Panc1 (cell line): Measurements from ENCODE around the gene PLAC8. TPM values are rescaled to one million over a fixed set of nuclear protein-coding genes. Genes with fewer than 3 reads are reported as not detected.
"Not testable (repeated sequence)": the region's sequence is repeated elsewhere in the genome, so short reads cannot be mapped to it uniquely, and the experiment has no call there.

Source experiments
- ATAC-seq: fragments of 200-7000 bp; cut with Tn5 transposase; 2 replicates; pipeline ENCODE4 v1.9.1; 2020; ENCODE audit warnings: mild to moderate bottlenecking, moderate library complexity
- BruUV-seq: library from RNA; stranded (reverse); fragments of 400-500 nt; replicated peaks from 2 replicates; lab custom pipeline; 2021; lab: Mats Ljungman, UMichigan
- CTCF ChIA-PET: fragments of 300-600 bp; sonication (Branson Sonifier 250); formaldehyde crosslinking; loops from one replicate; lab custom pipeline; 2022; ENCODE audit warnings: antibody characterized with exemption; lab: Charles Lee
- POLR2A ChIA-PET: fragments of 300-600 bp; sonication (Branson Sonifier 250); formaldehyde crosslinking; loops from one replicate; lab custom pipeline; 2022; ENCODE audit warnings: antibody characterized with exemption; lab: Charles Lee
- DNase-seq: peaks from one replicate; pipeline ENCODE4 v3.0.0-alpha.2; 2010; ENCODE audit warnings: low read depth, low spot score
- H3K27ac ChIP-seq: 2 replicates; pipeline ENCODE4 v1.5.1; 2011; ENCODE audit warnings: mild to moderate bottlenecking, low read length, inconsistent platforms
- H3K27me3 ChIP-seq: fragments of 200-500 bp; sonication (Bioruptor generic); 2 replicates; pipeline ENCODE4 v1.6.0; 2014; ENCODE audit warnings: low read length, inconsistent platforms; ENCODE audit not compliant: control insufficient read depth, insufficient read depth
- H3K36me3 ChIP-seq: fragments of 200-500 bp; sonication (Bioruptor generic); 2 replicates; pipeline ENCODE4 v1.5.1; 2014; ENCODE audit warnings: inconsistent platforms, mild to moderate bottlenecking, low read length, moderate library complexity; ENCODE audit not compliant: control insufficient read depth, insufficient read depth
- H3K4me1 ChIP-seq: 2 replicates; pipeline ENCODE4 v1.5.1; 2011; ENCODE audit warnings: inconsistent platforms, mild to moderate bottlenecking, low read length, moderate library complexity; ENCODE audit not compliant: control insufficient read depth, insufficient read depth
- H3K4me3 ChIP-seq, 2 experiments: 2 replicates each; pipeline ENCODE4 v1.5.1; 2011 to 2012; ENCODE audit warnings: low read depth in 2 of 2, low read length in 2 of 2, mild to moderate bottlenecking in 2 of 2, inconsistent platforms in 1 of 2, moderate library complexity in 1 of 2
- H3K9me3 ChIP-seq: fragments of 200-500 bp; sonication (Bioruptor generic); 2 replicates; pipeline ENCODE4 v1.5.1; 2014; ENCODE audit warnings: low read depth, mild to moderate bottlenecking, inconsistent platforms, low read length, moderate library complexity; ENCODE audit not compliant: control insufficient read depth, insufficient read depth
- POLR2AphosphoS5 ChIP-seq: IDR thresholded peaks from 2 replicates; pipeline ENCODE4 v1.6.1; 2012; ENCODE audit warnings: mild to moderate bottlenecking, low read depth, low read length, moderate library complexity
- SIN3A ChIP-seq: IDR thresholded peaks from 2 replicates; pipeline ENCODE4 v1.6.1; 2012; ENCODE audit warnings: low read depth, mild to moderate bottlenecking, low read length, moderate library complexity, borderline replicate concordance; ENCODE audit not compliant: insufficient read depth
- TCF7L2 ChIP-seq: IDR thresholded peaks from 2 replicates; pipeline ENCODE4 v1.6.1; 2011; ENCODE audit warnings: mild to moderate bottlenecking, low read depth, low read length, inconsistent platforms
- in situ Hi-C: cut with HindIII; loops from 2 replicates; pipeline ENCODE4 v1.10.0; 2016; ENCODE audit warnings: low sequenced_read_pairs, low pct_unique_long_range_greater_than_20kb
- intact Hi-C: fragments of 100-400 bp; cut with micrococcal nuclease; formaldehyde crosslinking; loops from one replicate; pipeline ENCODE4 v1.10.0; 2022; ENCODE audit not compliant: unreplicated experiment
- total RNA-seq: library from RNA; stranded (reverse); gene quantifications from one replicate; pipeline ENCODE4 v1.2.1, GENCODE V29; 2021; ENCODE audit not compliant: unreplicated experiment
- TF ChIP-seq, protein P1 (sequence below), 2 experiments: IDR thresholded peaks; 2 replicates each; pipeline ENCODE4 v1.6.1; 2011 to 2012; ENCODE audit warnings: low read depth in 2 of 2, control low read depth in 1 of 2, low read length in 1 of 2, mild to moderate bottlenecking in 1 of 2, moderate library complexity in 1 of 2; ENCODE audit not compliant: insufficient read depth in 1 of 2
- TF ChIP-seq, protein P2 (sequence below): fragments of 450-650 bp; IDR thresholded peaks from 2 replicates; pipeline ENCODE4 v1.5.1; 2017; ENCODE audit warnings: mild to moderate bottlenecking

The PLAC8 gene
- total RNA-seq, 1 experiment from 2014 or later = 154 TPM

DNA sequence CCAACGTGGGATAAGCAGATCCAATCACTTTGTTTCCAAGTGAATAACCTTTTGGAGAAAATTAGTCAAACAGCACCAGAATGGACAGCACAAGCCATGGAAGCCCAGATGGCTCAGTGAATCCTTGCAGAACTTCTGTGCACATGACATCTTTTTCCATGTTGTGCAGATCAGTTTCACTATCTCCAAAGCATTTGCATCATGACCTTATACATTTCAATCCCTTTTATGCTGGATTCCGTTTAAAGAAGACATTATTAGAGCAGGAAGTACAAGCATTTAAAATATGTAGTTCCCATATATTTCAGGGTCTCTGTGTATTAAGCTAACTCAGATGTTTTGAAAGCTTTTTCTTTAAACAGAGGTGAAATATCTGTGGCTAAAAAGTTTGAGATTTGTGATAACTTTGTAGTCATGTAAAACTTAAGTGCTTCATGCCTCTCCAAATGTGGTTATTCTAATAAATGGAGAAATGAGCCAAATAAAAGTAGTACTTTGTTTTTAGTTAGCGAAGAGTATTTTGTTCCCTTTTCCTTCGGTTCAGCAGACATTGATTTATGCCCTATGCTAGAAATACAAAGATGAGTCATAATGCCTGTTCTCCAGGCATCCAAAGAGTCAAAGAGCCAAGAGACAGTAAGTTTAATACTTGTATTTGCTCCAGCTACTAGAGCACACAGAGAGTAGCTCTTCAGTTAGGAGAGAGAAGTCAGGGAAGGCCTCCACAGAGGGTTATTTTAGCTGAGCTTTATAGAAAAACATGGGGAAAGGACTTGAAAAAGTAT is 39.0 kb downstream of the PLAC8 start:
- Histone ChIP-seq H3K4me3 (no peak overlapping the region), H3K9me3 (no peaks in the 10 kb centered on the region), H3K36me3 (no peaks in the 10 kb centered on the region), H3K4me1 (no peaks in the 10 kb centered on the region; the same call in 1 of the 2 replicates), H3K27ac (no peak overlapping the region; the same call in 1 of the 2 replicates), H3K27me3 (no peaks in the 10 kb centered on the region)
- no peak for ATAC-seq
- ChIA-PET CTCF (interaction anchor here (0.6 to 1.4 kb wide), 2 partner anchors 17 to 205 kb away, joined by 3 to 10 read pairs; no protein-coding TSS in a partner anchor), POLR2A (no interaction called here)
- in situ Hi-C loops = no loop called here
- BruUV-seq = no TSS peak
- intact Hi-C loops = no loop called here
- DNase-seq = no peak
- TF ChIP-seq, protein P1, sequence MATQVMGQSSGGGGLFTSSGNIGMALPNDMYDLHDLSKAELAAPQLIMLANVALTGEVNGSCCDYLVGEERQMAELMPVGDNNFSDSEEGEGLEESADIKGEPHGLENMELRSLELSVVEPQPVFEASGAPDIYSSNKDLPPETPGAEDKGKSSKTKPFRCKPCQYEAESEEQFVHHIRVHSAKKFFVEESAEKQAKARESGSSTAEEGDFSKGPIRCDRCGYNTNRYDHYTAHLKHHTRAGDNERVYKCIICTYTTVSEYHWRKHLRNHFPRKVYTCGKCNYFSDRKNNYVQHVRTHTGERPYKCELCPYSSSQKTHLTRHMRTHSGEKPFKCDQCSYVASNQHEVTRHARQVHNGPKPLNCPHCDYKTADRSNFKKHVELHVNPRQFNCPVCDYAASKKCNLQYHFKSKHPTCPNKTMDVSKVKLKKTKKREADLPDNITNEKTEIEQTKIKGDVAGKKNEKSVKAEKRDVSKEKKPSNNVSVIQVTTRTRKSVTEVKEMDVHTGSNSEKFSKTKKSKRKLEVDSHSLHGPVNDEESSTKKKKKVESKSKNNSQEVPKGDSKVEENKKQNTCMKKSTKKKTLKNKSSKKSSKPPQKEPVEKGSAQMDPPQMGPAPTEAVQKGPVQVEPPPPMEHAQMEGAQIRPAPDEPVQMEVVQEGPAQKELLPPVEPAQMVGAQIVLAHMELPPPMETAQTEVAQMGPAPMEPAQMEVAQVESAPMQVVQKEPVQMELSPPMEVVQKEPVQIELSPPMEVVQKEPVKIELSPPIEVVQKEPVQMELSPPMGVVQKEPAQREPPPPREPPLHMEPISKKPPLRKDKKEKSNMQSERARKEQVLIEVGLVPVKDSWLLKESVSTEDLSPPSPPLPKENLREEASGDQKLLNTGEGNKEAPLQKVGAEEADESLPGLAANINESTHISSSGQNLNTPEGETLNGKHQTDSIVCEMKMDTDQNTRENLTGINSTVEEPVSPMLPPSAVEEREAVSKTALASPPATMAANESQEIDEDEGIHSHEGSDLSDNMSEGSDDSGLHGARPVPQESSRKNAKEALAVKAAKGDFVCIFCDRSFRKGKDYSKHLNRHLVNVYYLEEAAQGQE (IDR thresholded peaks at IDR 0.05; ENCODE audit: insufficient read depth in 1 of 2, low read depth in 2 of 2, low read length in 1 of 2) = no peak
- TF ChIP-seq, protein P2, sequence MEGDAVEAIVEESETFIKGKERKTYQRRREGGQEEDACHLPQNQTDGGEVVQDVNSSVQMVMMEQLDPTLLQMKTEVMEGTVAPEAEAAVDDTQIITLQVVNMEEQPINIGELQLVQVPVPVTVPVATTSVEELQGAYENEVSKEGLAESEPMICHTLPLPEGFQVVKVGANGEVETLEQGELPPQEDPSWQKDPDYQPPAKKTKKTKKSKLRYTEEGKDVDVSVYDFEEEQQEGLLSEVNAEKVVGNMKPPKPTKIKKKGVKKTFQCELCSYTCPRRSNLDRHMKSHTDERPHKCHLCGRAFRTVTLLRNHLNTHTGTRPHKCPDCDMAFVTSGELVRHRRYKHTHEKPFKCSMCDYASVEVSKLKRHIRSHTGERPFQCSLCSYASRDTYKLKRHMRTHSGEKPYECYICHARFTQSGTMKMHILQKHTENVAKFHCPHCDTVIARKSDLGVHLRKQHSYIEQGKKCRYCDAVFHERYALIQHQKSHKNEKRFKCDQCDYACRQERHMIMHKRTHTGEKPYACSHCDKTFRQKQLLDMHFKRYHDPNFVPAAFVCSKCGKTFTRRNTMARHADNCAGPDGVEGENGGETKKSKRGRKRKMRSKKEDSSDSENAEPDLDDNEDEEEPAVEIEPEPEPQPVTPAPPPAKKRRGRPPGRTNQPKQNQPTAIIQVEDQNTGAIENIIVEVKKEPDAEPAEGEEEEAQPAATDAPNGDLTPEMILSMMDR = no peak
- no peak for TF ChIP-seq SIN3A
- no peak for TF ChIP-seq TCF7L2
- no peak for TF ChIP-seq POLR2AphosphoS5

DNA sequence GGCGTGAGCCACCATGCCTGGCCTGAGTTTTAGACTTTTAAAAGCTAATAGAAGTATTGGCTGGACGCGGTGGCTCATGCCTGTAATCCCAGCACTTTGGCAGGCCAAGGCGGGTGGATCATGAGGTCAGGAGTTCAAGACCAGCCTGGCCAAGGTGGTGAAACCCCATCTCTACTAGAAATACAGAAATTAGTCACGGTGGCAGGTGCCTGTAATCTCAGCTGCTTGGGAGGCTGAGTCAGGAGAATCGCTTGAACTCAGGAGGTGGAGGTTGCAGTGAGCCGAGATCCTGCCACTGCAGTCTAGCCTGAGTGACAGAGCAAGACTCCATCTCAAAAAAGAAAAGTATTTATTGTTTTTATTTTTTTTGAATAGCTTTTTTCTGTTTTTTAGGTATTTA is 39.7 kb downstream of the PLAC8 start:
- CTCF ChIA-PET = interaction anchor here (0.6 to 1.4 kb wide), 6 partner anchors 9 to 429 kb away, joined by 3 to 10 read pairs (median 4); no protein-coding TSS in a partner anchor
- DNase-seq, H3K27me3 ChIP-seq, intact Hi-C loops, H3K4me1 ChIP-seq, POLR2A ChIA-PET, ATAC-seq, in situ Hi-C loops, H3K36me3 ChIP-seq, BruUV-seq, H3K4me3 ChIP-seq, H3K9me3 ChIP-seq, H3K27ac ChIP-seq: not testable (repeated sequence)
